ENCODE data around the gene TMEM190. TPM values are rescaled to one million over a fixed set of nuclear protein-coding genes. Genes with fewer than 3 reads are reported as not detected.

TMEM190 gene
- total and polyA plus RNA-seq, 7 donors: 0.26 TPM; not detected in 6

DNA sequence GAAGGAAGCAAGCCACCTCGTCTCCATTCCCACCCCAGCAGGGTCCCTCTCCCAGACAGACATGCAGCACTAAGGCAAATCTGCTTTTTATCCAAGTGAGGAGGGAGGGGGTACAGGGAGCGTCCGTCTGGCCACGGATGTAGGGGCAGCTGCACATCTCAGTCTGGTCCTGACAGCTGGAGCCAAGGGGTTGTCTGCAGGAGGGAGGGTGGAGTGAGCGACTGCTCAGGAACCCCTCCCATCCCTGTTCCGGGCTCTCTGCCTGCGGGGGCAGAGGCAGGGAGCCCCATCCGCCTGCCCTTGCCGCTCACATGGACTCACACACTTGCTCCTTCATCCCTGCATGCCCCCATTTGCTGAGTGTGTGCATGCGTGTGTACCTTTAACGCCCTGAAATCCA is 2.5 kb downstream of the TMEM190 start:
- peaks cover 0 to 16% (median 12%) of the 10 kb centered on the region in 4 donors for H3K4me1 ChIP-seq
- WGBS, 2 donors: 69 to 73% methylated on average over 11 of the region's 11 CpGs
- H3K9me3 ChIP-seq: no peaks in the 10 kb centered on the region
- TF ChIP-seq POLR2A (IDR thresholded peaks at IDR 0.05) (no peak), EP300 (IDR thresholded peaks at IDR 0.05) (no peak), POLR2AphosphoS5 (IDR thresholded peaks at IDR 0.05) (no peak)
- TF ChIP-seq, protein P1, sequence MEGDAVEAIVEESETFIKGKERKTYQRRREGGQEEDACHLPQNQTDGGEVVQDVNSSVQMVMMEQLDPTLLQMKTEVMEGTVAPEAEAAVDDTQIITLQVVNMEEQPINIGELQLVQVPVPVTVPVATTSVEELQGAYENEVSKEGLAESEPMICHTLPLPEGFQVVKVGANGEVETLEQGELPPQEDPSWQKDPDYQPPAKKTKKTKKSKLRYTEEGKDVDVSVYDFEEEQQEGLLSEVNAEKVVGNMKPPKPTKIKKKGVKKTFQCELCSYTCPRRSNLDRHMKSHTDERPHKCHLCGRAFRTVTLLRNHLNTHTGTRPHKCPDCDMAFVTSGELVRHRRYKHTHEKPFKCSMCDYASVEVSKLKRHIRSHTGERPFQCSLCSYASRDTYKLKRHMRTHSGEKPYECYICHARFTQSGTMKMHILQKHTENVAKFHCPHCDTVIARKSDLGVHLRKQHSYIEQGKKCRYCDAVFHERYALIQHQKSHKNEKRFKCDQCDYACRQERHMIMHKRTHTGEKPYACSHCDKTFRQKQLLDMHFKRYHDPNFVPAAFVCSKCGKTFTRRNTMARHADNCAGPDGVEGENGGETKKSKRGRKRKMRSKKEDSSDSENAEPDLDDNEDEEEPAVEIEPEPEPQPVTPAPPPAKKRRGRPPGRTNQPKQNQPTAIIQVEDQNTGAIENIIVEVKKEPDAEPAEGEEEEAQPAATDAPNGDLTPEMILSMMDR (IDR thresholded peaks at IDR 0.05): no peak
- no peak for DNase-seq
- intact Hi-C loops (cut with DNase I): no loop called here
- H3K36me3 ChIP-seq: no peaks in the 10 kb centered on the region
- no peak overlapping the region for H3K27ac ChIP-seq
- H3K27me3 ChIP-seq: peaks cover 20 to 40% (median 29%) of the 10 kb centered on the region in 3 donors
- no peak overlapping the region for H3K4me3 ChIP-seq

DNA sequence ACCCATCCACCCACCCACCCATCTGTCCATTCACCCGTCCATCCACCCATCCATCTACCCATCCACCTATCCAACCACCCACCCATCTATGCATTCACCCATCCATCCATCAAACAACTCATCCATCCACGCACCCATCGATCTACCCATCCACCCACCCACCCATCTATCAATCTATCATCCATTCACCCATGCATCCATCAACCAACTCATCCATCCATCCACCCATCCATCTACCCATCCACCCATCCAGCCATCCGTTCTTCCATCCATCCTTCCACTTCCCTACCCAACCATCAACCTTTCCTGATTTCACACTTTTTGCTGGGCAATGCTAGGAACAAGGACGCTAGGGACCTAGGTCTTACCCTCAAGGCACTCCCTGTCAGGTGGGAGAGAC is 5.4 kb downstream of the TMEM190 start:
- Histone ChIP-seq H3K27ac (no peak overlapping the region), H3K9me3 (no peaks in the 10 kb centered on the region), H3K4me1 (peaks cover 0 to 30% (median 26%) of the 10 kb centered on the region in 4 donors), H3K36me3 (peaks cover 0 to 2% (median 0%) of the 10 kb centered on the region in 4 donors), H3K27me3 (peaks cover under 1 to 11% (median 8%) of the 10 kb centered on the region in 3 donors), H3K4me3 (no peak overlapping the region)
- DNase-seq: no peak
- WGBS, 2 donors: 96 to 97% methylated on average over 5 of the region's 5 CpGs
- intact Hi-C loops (cut with DNase I): no loop called here
- TF ChIP-seq EP300 (IDR thresholded peaks at IDR 0.05) (no peak), POLR2A (IDR thresholded peaks at IDR 0.05) (no peak), POLR2AphosphoS5 (IDR thresholded peaks at IDR 0.05) (no peak)
- TF ChIP-seq, protein P1 (IDR thresholded peaks at IDR 0.05): no peak

DNA sequence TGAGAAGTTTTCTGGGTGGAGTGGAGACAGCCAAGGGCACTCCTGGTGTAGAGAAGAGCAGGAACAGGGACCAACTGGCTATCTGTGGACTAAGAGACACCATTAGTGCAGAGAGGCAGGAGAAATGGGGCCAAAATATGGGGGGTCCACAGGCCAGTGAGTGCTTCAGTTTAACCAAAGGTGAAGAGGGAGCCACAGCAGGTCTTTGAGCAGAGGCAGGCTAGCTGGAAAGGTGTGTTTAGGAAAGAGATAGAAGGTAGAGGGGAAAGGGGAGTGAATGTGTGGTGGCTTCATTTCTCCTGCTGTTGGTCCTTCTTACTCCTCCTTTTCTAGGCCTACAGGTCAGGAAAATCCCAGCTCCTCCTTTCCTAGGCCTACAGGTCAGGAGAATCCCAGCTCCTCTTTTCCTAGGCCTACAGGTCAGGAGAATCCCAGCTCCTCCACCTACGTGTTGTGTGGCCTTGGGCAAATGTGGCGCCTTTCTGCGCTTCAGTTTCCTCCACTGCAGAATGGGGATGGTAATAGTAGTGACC is 6.0 kb downstream of the TMEM190 start:
- H3K27me3 ChIP-seq: peaks cover 0 to 6% (median 4%) of the 10 kb centered on the region in 3 donors
- H3K4me1 ChIP-seq: peaks cover 0 to 35% (median 31%) of the 10 kb centered on the region in 4 donors
- H3K4me3 ChIP-seq: no peak overlapping the region
- TF ChIP-seq EP300 (IDR thresholded peaks at IDR 0.05): no peak
- TF ChIP-seq, protein P1 (IDR thresholded peaks at IDR 0.05): no peak
- TF ChIP-seq POLR2AphosphoS5 (IDR thresholded peaks at IDR 0.05): no peak
- no peak for TF ChIP-seq POLR2A (IDR thresholded peaks at IDR 0.05)
- DNase-seq: no peak
- peaks cover 3 to 4% (median 3%) of the 10 kb centered on the region in 4 donors for H3K36me3 ChIP-seq
- no peaks in the 10 kb centered on the region for H3K9me3 ChIP-seq
- intact Hi-C loops (cut with DNase I): loop anchor here (1.0 kb wide), 2 partner anchors 43 to 80 kb away; partner anchors contain the start of gene KMT5C
- H3K27ac ChIP-seq: no peak overlapping the region
- 96 to 97% methylated on average over 3 of the region's 3 CpGs for WGBS, 2 donors

DNA sequence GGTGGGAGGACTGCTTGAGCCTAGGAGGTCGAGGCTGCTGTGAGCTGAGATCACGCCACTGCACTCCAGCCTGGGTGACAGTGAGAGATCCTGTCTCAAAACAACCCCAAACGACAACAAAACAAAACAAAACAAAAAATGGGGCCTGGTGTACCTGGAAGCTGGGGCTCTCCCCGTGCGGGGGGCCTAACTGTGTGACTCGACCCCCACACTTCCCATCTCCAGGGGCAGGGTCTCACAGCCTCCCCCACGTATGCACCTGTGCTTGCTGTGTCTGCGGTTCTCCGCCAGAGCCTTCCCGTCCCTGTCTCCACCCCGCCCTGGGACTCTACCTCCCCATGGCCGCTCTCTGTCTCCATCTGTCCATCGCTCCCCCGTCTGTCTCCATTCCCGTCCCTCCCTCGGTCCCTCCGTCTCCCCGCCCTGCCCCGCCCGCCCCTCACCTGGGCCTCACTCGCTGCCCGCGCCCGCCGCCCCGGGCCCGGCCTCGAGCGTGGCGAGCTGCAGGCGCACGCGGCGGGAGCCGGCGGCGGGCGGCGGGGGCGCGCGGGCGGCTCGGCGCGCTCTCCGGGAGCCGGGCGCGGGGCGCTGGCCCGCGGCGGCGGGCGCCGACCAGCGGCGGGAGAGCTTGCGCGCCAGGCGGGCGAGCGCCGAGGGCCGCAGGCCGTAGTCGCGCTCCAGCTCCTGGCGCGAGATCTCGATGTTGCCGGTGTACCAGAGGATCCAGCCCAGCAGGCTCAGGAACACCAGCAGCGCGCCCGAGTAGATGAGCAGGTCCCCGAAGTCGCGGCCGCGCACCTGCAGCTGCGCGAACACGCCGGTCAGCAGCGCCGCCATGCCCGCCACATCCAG is 6.9 kb downstream of the TMEM190 start:
- Histone ChIP-seq H3K9me3 (no peaks in the 10 kb centered on the region), H3K36me3 (peaks cover 12 to 14% (median 13%) of the 10 kb centered on the region in 4 donors), H3K4me1 (peaks cover 0 to 44% (median 38%) of the 10 kb centered on the region in 4 donors), H3K27me3 (no peaks in the 10 kb centered on the region), H3K4me3 (peak overlapping the region; percentile 27 to 95 (median 83)), H3K27ac (peak overlapping the region; percentile 94 to 97 (median 96))
- intact Hi-C loops (cut with DNase I): loop anchor here (1.0 kb wide), 2 partner anchors 44 to 81 kb away; partner anchors contain the start of gene KMT5C
- 3% methylated on average over 88 of the region's 88 CpGs for WGBS, 2 donors
- peak; percentile 83 for DNase-seq
- peak in 2 of 4 donors; percentile 65 to 67 for TF ChIP-seq POLR2AphosphoS5 (IDR thresholded peaks at IDR 0.05)
- no peak for TF ChIP-seq POLR2A (IDR thresholded peaks at IDR 0.05)

Measured in sigmoid colon (tissue), 7 donors.